HEK293 (cell line): Measurements from ENCODE around the gene HCN4.

Experiments used
- CTCF ChIA-PET: fragments of 350-600 bp; formaldehyde crosslinking; extraction: SDS; loops from one replicate; lab custom pipeline; 2021; ENCODE audit warnings: antibody characterized with exemption; lab: Yijun Ruan, JAX
- POLR2A ChIA-PET: fragments of 300-600 bp; formaldehyde crosslinking; extraction: SDS; loops from one replicate; lab custom pipeline; 2020; ENCODE audit warnings: antibody characterized with exemption, inconsistent platforms; lab: Yijun Ruan, JAX
- H3K27ac ChIP-seq: fragments of 200-500 bp; sonication (Bioruptor generic); 2 replicates; pipeline ENCODE4 v1.5.1; 2014; ENCODE audit warnings: low read depth, low read length, control low read depth, inconsistent platforms; ENCODE audit errors: extremely low read depth
- H3K36me3 ChIP-seq, 2 experiments: fragments of 200-500 bp in 1 of 2; sonication (Bioruptor generic) in 1 of 2; 1 replicate in 1 of 2; 2 replicates in 1 of 2; pipeline ENCODE4 v1.5.1; 2014 to 2017; ENCODE audit warnings: inconsistent platforms in 2 of 2, low read length in 2 of 2; ENCODE audit not compliant: control insufficient read depth in 2 of 2, insufficient read depth in 1 of 2
- H3K4me1 ChIP-seq: fragments of 200-500 bp; sonication (Bioruptor generic); 2 replicates; pipeline ENCODE4 v1.5.1; 2014; ENCODE audit warnings: mild to moderate bottlenecking, low read length, inconsistent platforms; ENCODE audit not compliant: control insufficient read depth, insufficient read depth
- H3K4me3 ChIP-seq: 2 replicates; pipeline ENCODE4 v1.5.1; 2011; ENCODE audit warnings: low read depth, mild to moderate bottlenecking, control low read depth, low read length, moderate library complexity
- H3K9me3 ChIP-seq: fragments of 200-500 bp; sonication (Bioruptor generic); 2 replicates; pipeline ENCODE4 v1.5.1; 2014; ENCODE audit warnings: low read depth, low read length, inconsistent platforms; ENCODE audit not compliant: control insufficient read depth, insufficient read depth
- FEZF1 ChIP-seq: fragments of 450-650 bp; formaldehyde crosslinking; IDR thresholded peaks from 2 replicates; pipeline ENCODE4 v1.5.1; 2016; ENCODE audit warnings: missing biosample characterization, missing genetic modification characterization
- GLI2 ChIP-seq: fragments of 450-650 bp; formaldehyde crosslinking; IDR thresholded peaks from 2 replicates; pipeline ENCODE4; 2017; ENCODE audit warnings: missing biosample characterization, missing genetic modification characterization, low read depth, borderline replicate concordance
- MEIS1 ChIP-seq: sonication (generic); formaldehyde crosslinking; IDR thresholded peaks from 2 replicates; pipeline ENCODE4 v1.8.1; 2022; ENCODE audit warnings: missing genetic modification reagents, mild to moderate bottlenecking, borderline replicate concordance
- SETDB1 ChIP-seq: IDR thresholded peaks from one replicate; pipeline ENCODE4 v1.6.1; 2017; ENCODE audit warnings: mild to moderate bottlenecking, low read length, moderate library complexity, mixed read lengths; ENCODE audit not compliant: insufficient read length
- YY1 ChIP-seq: fragments of 450-650 bp; formaldehyde crosslinking; IDR thresholded peaks from 2 replicates; pipeline ENCODE4 v1.5.1; 2018; ENCODE audit warnings: missing biosample characterization, missing genetic modification characterization
- YY2 ChIP-seq: fragments of 450-650 bp; formaldehyde crosslinking; IDR thresholded peaks from 2 replicates; pipeline ENCODE4 v1.5.1; 2016; ENCODE audit warnings: missing biosample characterization, missing genetic modification characterization
- ZBTB17 ChIP-seq: fragments of 450-650 bp; formaldehyde crosslinking; IDR thresholded peaks from 2 replicates; pipeline ENCODE4 v1.5.1; 2016; ENCODE audit warnings: missing biosample characterization, missing genetic modification characterization
- ZBTB26 ChIP-seq: fragments of 450-650 bp; formaldehyde crosslinking; optimal IDR thresholded peaks from 2 replicates; pipeline ENCODE3; 2016; ENCODE audit warnings: missing biosample characterization, mild to moderate bottlenecking, missing genetic modification characterization
- ZNF157 ChIP-seq: fragments of 450-650 bp; formaldehyde crosslinking; IDR thresholded peaks from 2 replicates; pipeline ENCODE4 v1.5.1; 2016; ENCODE audit warnings: missing biosample characterization, missing genetic modification characterization
- ZNF221 ChIP-seq: fragments of 450-650 bp; formaldehyde crosslinking; IDR thresholded peaks from 2 replicates; pipeline ENCODE4 v1.5.1; 2017; ENCODE audit warnings: missing biosample characterization, missing genetic modification characterization, borderline replicate concordance
- ZNF350 ChIP-seq: fragments of 450-650 bp; formaldehyde crosslinking; IDR thresholded peaks from 2 replicates; pipeline ENCODE4 v1.5.0; 2017; ENCODE audit warnings: missing biosample characterization, mild to moderate bottlenecking, missing genetic modification characterization
- ZNF433 ChIP-seq: fragments of 450-650 bp; formaldehyde crosslinking; IDR thresholded peaks from 2 replicates; pipeline ENCODE4 v1.5.1; 2016; ENCODE audit warnings: missing biosample characterization, missing genetic modification characterization, low read depth
- ZNF555 ChIP-seq: fragments of 450-650 bp; formaldehyde crosslinking; conservative IDR thresholded peaks from 2 replicates; pipeline ENCODE4 v1.5.1; 2017; ENCODE audit warnings: missing biosample characterization, mild to moderate bottlenecking, missing genetic modification characterization, inconsistent platforms
- ZNF580 ChIP-seq: fragments of 450-650 bp; formaldehyde crosslinking; IDR thresholded peaks from 2 replicates; pipeline ENCODE4 v1.5.1; 2016; ENCODE audit warnings: missing biosample characterization, missing genetic modification characterization
- ZNF600 ChIP-seq: fragments of 450-650 bp; formaldehyde crosslinking; IDR thresholded peaks from 2 replicates; pipeline ENCODE4 v1.5.1; 2016; ENCODE audit warnings: missing biosample characterization, missing genetic modification characterization
- ZNF654 ChIP-seq: fragments of 450-650 bp; formaldehyde crosslinking; IDR thresholded peaks from 2 replicates; pipeline ENCODE4 v1.5.1; 2016; ENCODE audit warnings: low read depth, missing biosample characterization, missing genetic modification characterization
- ZNF692 ChIP-seq: fragments of 450-650 bp; formaldehyde crosslinking; IDR thresholded peaks from 2 replicates; pipeline ENCODE4 v1.5.1; 2016; ENCODE audit warnings: missing biosample characterization, missing genetic modification characterization
- ZNF785 ChIP-seq: fragments of 450-650 bp; formaldehyde crosslinking; IDR thresholded peaks from 2 replicates; pipeline ENCODE4 v1.5.1; 2016; ENCODE audit warnings: missing biosample characterization, missing genetic modification characterization
- TF ChIP-seq, protein P1 (sequence below): fragments of 450-650 bp; formaldehyde crosslinking; IDR thresholded peaks from 2 replicates; pipeline ENCODE4 v1.5.1; 2016; ENCODE audit warnings: missing biosample characterization, missing genetic modification characterization
- TF ChIP-seq, protein P2 (sequence below): fragments of 450-650 bp; formaldehyde crosslinking; IDR thresholded peaks from 2 replicates; pipeline ENCODE4 v1.5.1; 2016; ENCODE audit warnings: missing biosample characterization, missing genetic modification characterization
- TF ChIP-seq, protein P3 (sequence below): fragments of 450-650 bp; formaldehyde crosslinking; IDR thresholded peaks from 2 replicates; pipeline ENCODE4 v1.5.1; 2016; ENCODE audit warnings: missing biosample characterization, missing genetic modification characterization
- TF ChIP-seq, protein P4 (sequence below): fragments of 450-650 bp; formaldehyde crosslinking; IDR thresholded peaks from 2 replicates; pipeline ENCODE4 v1.5.1; 2016; ENCODE audit warnings: missing biosample characterization, missing genetic modification characterization

Gene HCN4

GRCh38 chr15:73305331-73306211 is 63.2 kb downstream of the HCN4 start:
- CTCF ChIA-PET, result interaction anchor here (0.5 to 5.4 kb wide), 31 partner anchors 9 to 601 kb away, joined by 3 to 55 read pairs (median 4); no protein-coding TSS in a partner anchor
- Histone ChIP-seq H3K4me1 (no peaks in the 10 kb centered on the region), H3K9me3 (no peaks in the 10 kb centered on the region), H3K36me3 (peaks cover 20 to 39% of the 10 kb centered on the region in 2 experiments), H3K27ac (no peak overlapping the region), H3K4me3 (no peak overlapping the region)
- POLR2A ChIA-PET, result interaction anchor here (0.7 to 1.4 kb wide), 3 partner anchors 63 to 391 kb away, joined by 3 to 7 read pairs (median 3); partner anchors contain the start of gene HCN4
- TF ChIP-seq ZBTB17 (0 out of 2 replicates have a peak, but pooled peaks have one; percentile 19), ZNF433 (tag by site-specific recombination) (no peak), ZNF654 (peak; percentile 91), GLI2 (tag by site-specific recombination) (no peak), FEZF1 (tag by site-specific recombination) (peak; percentile 79), ZNF580 (tag by site-specific recombination) (no peak), SETDB1 (no peak), ZBTB26 (tag by site-specific recombination) (no peak), ZNF555 (tag by site-specific recombination) (no peak), ZNF221 (tag by site-specific recombination) (no peak), ZNF600 (tag by site-specific recombination) (0 out of 2 replicates have a peak, but pooled peaks have one; percentile 23), YY2 (0 out of 2 replicates have a peak, but pooled peaks have one; percentile 29), ZNF785 (tag by site-specific recombination) (no peak), ZNF157 (tag by site-specific recombination) (no peak), YY1 (tag by site-specific recombination) (no peak), ZNF350 (tag by site-specific recombination) (no peak), ZNF692 (tag by site-specific recombination) (0 out of 2 replicates have a peak, but pooled peaks have one; percentile 46), MEIS1 (CRISPR knock-in tag) (no peak)
- TF ChIP-seq, protein P1, sequence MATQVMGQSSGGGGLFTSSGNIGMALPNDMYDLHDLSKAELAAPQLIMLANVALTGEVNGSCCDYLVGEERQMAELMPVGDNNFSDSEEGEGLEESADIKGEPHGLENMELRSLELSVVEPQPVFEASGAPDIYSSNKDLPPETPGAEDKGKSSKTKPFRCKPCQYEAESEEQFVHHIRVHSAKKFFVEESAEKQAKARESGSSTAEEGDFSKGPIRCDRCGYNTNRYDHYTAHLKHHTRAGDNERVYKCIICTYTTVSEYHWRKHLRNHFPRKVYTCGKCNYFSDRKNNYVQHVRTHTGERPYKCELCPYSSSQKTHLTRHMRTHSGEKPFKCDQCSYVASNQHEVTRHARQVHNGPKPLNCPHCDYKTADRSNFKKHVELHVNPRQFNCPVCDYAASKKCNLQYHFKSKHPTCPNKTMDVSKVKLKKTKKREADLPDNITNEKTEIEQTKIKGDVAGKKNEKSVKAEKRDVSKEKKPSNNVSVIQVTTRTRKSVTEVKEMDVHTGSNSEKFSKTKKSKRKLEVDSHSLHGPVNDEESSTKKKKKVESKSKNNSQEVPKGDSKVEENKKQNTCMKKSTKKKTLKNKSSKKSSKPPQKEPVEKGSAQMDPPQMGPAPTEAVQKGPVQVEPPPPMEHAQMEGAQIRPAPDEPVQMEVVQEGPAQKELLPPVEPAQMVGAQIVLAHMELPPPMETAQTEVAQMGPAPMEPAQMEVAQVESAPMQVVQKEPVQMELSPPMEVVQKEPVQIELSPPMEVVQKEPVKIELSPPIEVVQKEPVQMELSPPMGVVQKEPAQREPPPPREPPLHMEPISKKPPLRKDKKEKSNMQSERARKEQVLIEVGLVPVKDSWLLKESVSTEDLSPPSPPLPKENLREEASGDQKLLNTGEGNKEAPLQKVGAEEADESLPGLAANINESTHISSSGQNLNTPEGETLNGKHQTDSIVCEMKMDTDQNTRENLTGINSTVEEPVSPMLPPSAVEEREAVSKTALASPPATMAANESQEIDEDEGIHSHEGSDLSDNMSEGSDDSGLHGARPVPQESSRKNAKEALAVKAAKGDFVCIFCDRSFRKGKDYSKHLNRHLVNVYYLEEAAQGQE (tag by site-specific recombination), result no peak
- TF ChIP-seq, protein P2, sequence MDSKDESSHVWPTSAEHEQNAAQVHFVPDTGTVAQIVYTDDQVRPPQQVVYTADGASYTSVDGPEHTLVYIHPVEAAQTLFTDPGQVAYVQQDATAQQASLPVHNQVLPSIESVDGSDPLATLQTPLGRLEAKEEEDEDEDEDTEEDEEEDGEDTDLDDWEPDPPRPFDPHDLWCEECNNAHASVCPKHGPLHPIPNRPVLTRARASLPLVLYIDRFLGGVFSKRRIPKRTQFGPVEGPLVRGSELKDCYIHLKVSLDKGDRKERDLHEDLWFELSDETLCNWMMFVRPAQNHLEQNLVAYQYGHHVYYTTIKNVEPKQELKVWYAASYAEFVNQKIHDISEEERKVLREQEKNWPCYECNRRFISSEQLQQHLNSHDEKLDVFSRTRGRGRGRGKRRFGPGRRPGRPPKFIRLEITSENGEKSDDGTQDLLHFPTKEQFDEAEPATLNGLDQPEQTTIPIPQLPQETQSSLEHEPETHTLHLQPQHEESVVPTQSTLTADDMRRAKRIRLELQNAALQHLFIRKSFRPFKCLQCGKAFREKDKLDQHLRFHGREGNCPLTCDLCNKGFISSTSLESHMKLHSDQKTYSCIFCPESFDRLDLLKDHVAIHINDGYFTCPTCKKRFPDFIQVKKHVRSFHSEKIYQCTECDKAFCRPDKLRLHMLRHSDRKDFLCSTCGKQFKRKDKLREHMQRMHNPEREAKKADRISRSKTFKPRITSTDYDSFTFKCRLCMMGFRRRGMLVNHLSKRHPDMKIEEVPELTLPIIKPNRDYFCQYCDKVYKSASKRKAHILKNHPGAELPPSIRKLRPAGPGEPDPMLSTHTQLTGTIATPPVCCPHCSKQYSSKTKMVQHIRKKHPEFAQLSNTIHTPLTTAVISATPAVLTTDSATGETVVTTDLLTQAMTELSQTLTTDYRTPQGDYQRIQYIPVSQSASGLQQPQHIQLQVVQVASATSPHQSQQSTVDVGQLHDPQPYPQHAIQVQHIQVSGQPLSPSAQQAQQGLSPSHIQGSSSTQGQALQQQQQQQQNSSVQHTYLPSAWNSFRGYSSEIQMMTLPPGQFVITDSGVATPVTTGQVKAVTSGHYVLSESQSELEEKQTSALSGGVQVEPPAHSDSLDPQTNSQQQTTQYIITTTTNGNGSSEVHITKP (tag by site-specific recombination), result no peak
- TF ChIP-seq, protein P3, sequence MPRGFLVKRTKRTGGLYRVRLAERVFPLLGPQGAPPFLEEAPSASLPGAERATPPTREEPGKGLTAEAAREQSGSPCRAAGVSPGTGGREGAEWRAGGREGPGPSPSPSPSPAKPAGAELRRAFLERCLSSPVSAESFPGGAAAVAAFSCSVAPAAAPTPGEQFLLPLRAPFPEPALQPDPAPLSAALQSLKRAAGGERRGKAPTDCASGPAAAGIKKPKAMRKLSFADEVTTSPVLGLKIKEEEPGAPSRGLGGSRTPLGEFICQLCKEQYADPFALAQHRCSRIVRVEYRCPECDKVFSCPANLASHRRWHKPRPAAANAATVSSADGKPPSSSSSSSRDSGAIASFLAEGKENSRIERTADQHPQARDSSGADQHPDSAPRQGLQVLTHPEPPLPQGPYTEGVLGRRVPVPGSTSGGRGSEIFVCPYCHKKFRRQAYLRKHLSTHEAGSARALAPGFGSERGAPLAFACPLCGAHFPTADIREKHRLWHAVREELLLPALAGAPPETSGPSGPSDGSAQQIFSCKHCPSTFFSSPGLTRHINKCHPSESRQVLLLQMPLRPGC (tag by site-specific recombination), result no peak
- TF ChIP-seq, protein P4, sequence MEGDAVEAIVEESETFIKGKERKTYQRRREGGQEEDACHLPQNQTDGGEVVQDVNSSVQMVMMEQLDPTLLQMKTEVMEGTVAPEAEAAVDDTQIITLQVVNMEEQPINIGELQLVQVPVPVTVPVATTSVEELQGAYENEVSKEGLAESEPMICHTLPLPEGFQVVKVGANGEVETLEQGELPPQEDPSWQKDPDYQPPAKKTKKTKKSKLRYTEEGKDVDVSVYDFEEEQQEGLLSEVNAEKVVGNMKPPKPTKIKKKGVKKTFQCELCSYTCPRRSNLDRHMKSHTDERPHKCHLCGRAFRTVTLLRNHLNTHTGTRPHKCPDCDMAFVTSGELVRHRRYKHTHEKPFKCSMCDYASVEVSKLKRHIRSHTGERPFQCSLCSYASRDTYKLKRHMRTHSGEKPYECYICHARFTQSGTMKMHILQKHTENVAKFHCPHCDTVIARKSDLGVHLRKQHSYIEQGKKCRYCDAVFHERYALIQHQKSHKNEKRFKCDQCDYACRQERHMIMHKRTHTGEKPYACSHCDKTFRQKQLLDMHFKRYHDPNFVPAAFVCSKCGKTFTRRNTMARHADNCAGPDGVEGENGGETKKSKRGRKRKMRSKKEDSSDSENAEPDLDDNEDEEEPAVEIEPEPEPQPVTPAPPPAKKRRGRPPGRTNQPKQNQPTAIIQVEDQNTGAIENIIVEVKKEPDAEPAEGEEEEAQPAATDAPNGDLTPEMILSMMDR (tag by site-specific recombination), result peak; percentile 77
